SKM-1 treated with dmso at 0.1 percent for 144 hours (cell line): ENCODE data around the gene SLC35F2.
"Not testable (repeated sequence)": the region's sequence is repeated elsewhere in the genome, so short reads cannot be mapped to it uniquely, and the experiment has no call there.

Experiments used
- DNase-seq: peaks from one replicate; lab custom pipeline; 2025; ENCODE audit not compliant: unreplicated experiment; lab: John Stamatoyannopoulos, UW

SLC35F2 gene

DNA sequence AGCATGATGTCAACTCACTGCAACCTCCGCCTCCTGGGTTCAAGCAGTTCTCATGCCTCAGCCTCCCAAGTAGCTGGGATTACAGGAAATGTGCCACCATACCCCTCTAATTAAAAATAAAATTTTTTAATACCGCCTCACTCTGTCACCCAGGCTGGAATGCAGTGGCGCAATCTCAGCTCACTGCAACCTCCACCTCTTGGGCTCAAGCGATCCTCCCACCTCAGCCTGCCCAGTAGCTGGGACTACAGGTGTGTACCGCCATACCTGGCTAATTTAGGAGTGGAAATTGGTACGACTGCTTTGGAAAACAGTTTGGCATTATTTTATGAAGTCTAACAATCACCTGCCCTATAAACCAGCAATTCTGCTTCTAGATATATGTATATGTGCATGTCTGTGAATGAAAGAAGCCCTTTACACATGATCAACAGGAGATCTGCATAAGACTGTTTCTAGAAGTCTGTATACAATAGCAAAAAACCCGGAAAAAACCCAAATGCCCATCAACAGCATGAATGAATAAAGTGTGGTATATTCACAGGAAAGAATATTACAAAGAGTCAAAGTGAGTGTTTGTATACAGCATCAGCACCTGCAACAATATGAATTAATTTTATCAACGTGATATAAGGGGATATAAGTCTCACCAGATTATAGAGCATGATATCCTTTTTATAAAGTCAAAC, 16.0 kb downstream of the SLC35F2 start:
- no peak for DNase-seq

- DNase-seq = no peak
Observed at GRCh38 chr11:107840129-107840484, 18.5 kb downstream of the SLC35F2 start.

DNA sequence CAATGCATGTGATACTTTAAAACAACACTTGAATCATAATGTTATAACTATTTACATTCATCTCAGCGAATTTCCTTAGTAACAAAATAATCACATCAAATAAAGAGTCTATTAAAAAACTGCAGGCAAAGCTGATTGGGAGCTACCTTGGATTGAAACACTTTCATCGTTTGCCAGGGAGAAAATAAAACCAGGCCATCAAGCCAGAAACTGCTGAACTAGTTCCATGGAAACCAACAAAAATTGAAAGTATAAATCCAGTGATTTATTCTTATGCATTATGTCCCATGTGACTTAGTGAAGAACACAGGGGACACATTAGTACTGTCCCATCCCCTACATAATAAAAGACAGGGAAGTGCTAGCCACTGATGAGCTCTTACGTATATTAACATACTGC, 21.7 kb downstream of the SLC35F2 start:
- DNase-seq = no peak

DNA sequence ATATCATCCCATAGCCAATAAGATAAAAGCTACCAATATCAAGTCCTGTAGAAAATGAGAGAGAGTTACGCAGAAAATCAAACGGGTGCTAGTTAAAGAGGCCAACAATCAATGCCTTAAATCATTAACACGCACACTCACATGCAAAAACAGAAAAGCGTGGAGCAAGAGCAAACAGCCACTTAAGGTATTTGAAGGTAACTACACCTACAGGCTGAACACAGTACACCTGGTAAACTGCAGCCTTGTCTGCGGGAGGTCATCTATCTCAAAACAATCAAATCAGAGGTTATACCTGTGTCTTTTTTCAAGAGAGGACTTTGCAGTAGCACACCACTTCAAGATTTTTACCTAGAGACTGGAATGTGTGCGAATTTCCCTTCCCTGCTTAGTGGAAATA, 23.6 kb downstream of the SLC35F2 start:
- no peak for DNase-seq

DNA sequence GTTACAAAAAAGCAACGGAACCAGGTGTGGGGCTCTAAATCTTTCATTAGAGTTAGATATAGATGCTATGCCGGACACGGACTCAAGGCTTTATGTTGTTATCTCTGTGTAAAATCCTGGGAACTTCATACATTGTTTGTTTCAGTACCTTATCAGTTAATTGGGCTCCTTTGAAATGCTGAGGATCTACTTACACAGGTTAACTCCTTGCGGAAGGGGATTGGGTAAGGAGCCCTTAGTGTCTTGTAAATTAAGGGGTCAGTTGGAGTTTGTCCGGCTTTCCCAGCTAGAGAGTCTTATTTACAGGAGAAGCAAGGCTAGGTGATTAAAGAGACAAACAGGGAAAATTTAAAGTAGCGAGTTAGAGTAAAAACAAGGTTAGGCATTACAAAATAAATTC, 24.7 kb downstream of the SLC35F2 start:
- DNase-seq = not testable (repeated sequence)

GRCh38 chr11:107830915-107831540, 27.6 kb downstream of the SLC35F2 start:
- DNase-seq = no peak

- no peak for DNase-seq
Observed at GRCh38 chr11:107827041-107827440, 31.5 kb downstream of the SLC35F2 start.

GRCh38 chr11:107825875-107826274, 32.7 kb downstream of the SLC35F2 start:
- DNase-seq = no peak

GRCh38 chr11:107824668-107825369, 33.8 kb downstream of the SLC35F2 start:
- no peak for DNase-seq

DNA sequence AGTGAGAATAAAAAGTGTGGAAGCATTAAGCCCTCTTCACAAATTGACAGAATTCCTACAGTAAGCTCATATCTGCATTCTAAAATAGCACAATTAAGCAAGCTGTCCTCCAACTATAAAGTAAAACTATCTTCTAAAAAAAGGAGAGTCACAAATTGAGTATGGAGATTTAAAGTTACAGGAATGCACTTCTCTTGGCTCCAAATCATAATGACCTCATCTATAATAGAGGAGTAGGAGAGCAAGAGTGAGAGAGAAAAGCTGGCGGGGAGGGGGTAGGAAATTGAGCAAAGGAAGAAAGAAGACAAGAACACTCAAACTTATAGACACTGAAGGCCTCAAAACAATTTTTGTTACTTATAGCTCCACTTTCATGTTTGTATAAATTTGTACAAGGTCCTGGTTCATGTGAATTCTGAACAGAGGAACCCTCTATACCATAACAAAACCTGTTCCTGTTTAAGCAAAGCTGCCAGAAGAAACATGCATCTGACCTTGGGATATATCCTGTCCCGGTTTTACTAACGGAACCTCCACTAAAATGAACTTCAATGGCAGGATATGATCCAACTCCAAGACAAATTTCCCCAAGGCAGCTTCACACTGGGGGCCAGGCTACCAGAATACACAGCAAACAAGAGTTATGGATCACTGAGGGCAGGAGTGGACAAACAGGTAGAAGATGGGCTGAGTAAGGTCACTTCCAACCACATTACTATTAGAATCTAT, 37.2 kb downstream of the SLC35F2 start:
- DNase-seq = no peak

- DNase-seq = no peak
Observed at GRCh38 chr11:107819361-107820014, 39.1 kb downstream of the SLC35F2 start.

GRCh38 chr11:107818491-107818890, 40.1 kb downstream of the SLC35F2 start:
- DNase-seq = no peak

DNA sequence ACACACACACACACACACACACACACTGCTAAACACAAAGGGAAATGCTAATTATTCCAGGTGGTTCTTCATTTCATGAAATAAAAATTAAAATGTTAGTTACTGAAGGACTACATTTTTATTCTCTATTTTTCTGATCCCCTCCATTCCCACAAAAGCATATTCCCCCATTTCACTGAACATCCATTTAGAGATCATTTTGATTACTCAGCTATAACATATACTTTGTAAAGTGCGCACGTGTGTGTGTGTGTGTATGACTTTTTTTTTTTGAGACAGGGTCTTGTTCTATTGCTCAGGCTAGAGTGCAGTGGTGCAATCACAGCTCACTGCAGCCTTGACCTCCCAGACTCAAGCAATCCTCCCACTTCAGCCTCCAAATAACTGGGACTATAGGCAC, 42.6 kb downstream of the SLC35F2 start:
- no peak for DNase-seq

DNA sequence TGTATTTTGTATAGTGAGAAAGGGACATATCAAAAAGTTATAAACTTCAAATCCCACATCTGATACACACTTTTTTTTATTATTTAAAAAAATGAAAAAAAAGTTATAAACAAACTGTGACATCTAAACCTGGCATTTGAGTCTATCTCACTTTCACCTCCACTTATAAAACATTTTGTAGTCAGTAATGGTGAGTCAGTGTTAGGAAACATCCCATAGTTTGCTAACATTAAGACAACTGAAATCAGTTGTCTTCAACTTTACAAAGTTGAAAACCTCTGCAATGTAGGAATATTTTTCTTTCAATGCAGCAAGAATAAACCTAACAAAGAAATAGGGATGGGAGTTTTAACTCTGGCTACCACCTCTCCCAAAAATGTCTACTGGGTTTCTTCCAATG, 47.7 kb downstream of the SLC35F2 start:
- DNase-seq = no peak

DNA sequence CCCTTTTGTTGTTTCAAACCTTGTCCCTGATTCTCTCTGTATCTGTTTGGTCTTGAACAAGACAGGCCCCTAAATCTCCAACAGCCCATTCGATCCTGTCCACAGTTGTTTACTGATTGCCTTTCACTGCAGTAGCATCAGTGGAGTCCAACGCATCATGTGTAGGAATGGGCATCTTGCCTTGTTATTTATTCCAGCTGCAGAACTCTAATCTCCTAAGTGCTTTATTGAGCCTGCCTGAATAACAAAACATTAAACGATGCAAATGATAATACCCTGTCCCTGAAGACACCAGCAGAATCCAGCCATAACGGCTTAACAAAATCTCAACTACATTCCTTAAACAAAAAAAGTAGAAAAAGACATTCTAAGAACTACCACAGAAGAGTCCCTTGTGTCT, 50.1 kb downstream of the SLC35F2 start:
- DNase-seq = no peak

GRCh38 chr11:107804971-107805370, 53.6 kb downstream of the SLC35F2 start:
- DNase-seq = no peak

DNA sequence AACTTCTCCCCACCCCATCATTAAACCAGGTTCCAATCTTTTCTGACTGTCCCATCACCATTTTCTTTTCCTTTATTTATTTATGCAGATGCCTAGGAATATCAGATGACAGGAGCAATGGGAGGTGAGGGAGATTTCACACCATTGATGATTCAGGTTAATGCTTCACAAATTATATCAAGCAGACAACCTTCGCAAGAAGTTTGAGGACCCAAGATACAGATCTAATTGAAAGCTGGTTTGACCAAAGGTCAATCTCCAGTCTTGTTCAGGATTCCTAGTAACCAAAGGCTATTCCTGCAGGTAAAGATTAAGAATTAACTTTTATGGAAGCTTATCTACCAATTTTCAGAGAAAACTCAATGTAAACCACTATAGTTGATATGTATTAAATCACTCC, 54.4 kb downstream of the SLC35F2 start:
- no peak for DNase-seq

GRCh38 chr11:107801641-107802040, 56.9 kb downstream of the SLC35F2 start:
- DNase-seq = no peak

DNA sequence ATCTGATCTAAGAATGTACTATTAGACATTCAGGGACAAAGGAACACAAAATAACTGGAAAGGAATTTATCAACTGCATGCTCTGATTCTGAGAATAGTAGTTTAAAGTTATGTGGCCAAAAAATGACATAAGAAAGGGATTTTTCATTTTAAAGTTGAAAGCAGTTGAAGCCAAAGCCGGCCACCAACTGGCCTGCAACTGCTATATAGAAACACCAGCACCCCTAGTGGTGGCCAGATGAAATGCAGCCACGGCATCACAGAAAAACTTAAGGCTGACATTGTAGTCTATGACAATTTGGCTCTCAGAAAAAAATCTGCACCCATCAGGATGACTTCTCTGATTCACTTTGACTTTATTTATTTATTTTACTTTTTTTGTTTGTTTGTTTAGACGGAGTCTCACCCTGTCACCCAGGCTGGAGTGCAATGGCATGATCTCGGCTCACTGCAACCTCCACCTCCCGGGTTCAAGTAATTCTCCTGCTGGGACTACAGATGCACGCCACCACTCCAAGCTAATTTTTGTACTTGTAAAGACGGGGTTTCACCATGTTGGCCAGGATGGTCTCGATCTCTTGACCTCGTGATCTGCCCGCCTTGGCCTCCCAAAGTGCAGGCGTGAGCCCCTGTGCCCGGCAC, 59.2 kb downstream of the SLC35F2 start:
- DNase-seq = peak; percentile 36

GRCh38 chr11:107792049-107792443, 66.5 kb downstream of the SLC35F2 start:
- no peak for DNase-seq
